Transverse colon (tissue), 4 donors: Measurements from ENCODE around the gene TAF1A. TPM values are rescaled to one million over a fixed set of nuclear protein-coding genes. Genes with fewer than 3 reads are reported as not detected.

Experiments
- DNase-seq: peaks from one replicate; pipeline ENCODE4 v3.0.0-alpha.2; 2019
- H3K27ac ChIP-seq, 4 donors: fragments of 200-600 bp; sonication (generic); 2 replicates each; pipeline ENCODE4 v1.5.1; 2016 to 2018; ENCODE audit warnings: inconsistent platforms in 4 of 4
- H3K27me3 ChIP-seq: fragments of 200-600 bp; sonication (generic); 2 replicates; pipeline ENCODE4 v1.5.1; 2017; ENCODE audit warnings: inconsistent platforms
- H3K36me3 ChIP-seq, 4 donors: fragments of 200-600 bp; sonication (generic); 2 replicates each; pipeline ENCODE4 v1.5.1; 2017 to 2019; ENCODE audit warnings: inconsistent platforms in 4 of 4
- H3K4me1 ChIP-seq, 4 donors: fragments of 200-600 bp; sonication (generic); 2 replicates each; pipeline ENCODE4 v1.5.1; 2017 to 2020; ENCODE audit warnings: inconsistent platforms in 4 of 4
- H3K4me3 ChIP-seq, 4 donors: fragments of 200-600 bp; sonication (generic); 1 replicate in 1 of 4; 2 replicates in 3 of 4; pipeline versions ENCODE4 v1.5.1 to v1.6.1; 2017 to 2019; ENCODE audit warnings: inconsistent platforms in 4 of 4
- H3K9me3 ChIP-seq, 2 donors: fragments of 200-600 bp; sonication (generic); 2 replicates each; pipeline ENCODE4 v1.5.1; 2017 to 2019; ENCODE audit warnings: inconsistent platforms in 2 of 2
- CTCF ChIP-seq, 5 experiments: fragments of 200-600 bp in 3 of 5; fragments of 450-650 bp in 2 of 5; sonication (generic) in 3 of 5; IDR thresholded peaks; 1 replicate in 2 of 5; 2 replicates in 3 of 5; pipeline ENCODE4 v1.5.1; 2016 to 2017; ENCODE audit warnings: antibody characterized with exemption in 5 of 5, inconsistent platforms in 3 of 5, mild to moderate bottlenecking in 2 of 5, moderate library complexity in 1 of 5
- EP300 ChIP-seq: sonication (generic); formaldehyde crosslinking; IDR thresholded peaks from one replicate; pipeline ENCODE4 v1.6.1; 2017; ENCODE audit warnings: antibody characterized with exemption, low read depth
- POLR2A ChIP-seq: fragments of 450-650 bp; IDR thresholded peaks from one replicate; pipeline ENCODE4 v1.6.1; 2016; ENCODE audit warnings: antibody characterized with exemption, mild to moderate bottlenecking, moderate library complexity
- POLR2AphosphoS5 ChIP-seq, 3 donors: sonication (generic); formaldehyde crosslinking; IDR thresholded peaks; one replicate each; pipeline ENCODE4 v1.6.1; 2016; ENCODE audit warnings: antibody characterized with exemption in 3 of 3
- WGBS, 2 donors: methylation state at CpG; one replicate each; pipeline ENCODE4 v1.1.5; 2018; ENCODE audit warnings: low coverage in 1 of 2; 5-methylcytosine and 5-hydroxymethylcytosine counted together
- in situ Hi-C, 4 donors: fragments of 200-750 bp; cut with MboI; loops; one replicate each; pipeline versions ENCODE4 v1.15.0 to v1.15.1; 2017; ENCODE audit warnings: low sequenced_read_pairs in 3 of 4, low pct_ligation_motif_present in 1 of 4, low pct_unique_long_range_greater_than_20kb in 1 of 4
- intact Hi-C: fragments of 100-400 bp; cut with DNase I; formaldehyde crosslinking; loops from one replicate; pipeline ENCODE4 v1.15.1; 2023; ENCODE audit warnings: low total_unique reads
- total RNA-seq, 4 donors: library from RNA; depleted of rRNA; stranded (reverse); fragments of >200 nt; gene quantifications; one replicate each; pipeline ENCODE4 v1.1.0, GENCODE V29; 2016

The TAF1A gene
- total RNA-seq, 4 donors from 2014 or later, result 2.2 to 10.1 (median 4.1) TPM

DNA sequence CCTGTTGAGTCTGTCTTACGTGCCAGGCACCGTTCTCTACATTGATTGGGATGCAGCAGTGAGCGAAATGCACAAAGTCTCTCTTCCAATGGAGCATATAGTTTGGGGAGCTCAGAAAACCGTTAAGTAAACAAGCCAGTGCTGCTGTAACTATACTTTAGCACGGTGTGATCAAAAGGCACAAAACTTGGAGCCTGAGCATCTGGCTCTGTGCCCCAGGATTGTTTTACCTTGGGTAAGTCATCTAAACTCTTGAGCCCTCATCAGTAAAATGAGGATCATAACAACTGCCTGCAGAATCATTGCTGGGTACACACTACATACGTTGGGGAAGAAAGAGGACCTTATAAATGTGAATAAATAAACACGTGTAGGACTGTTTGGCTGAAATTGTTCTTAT, 43.6 kb downstream of the TAF1A start:
- in situ Hi-C loops (no loop called here), intact Hi-C loops (no loop called here)
- Histone ChIP-seq H3K4me3 (no peak overlapping the region), H3K27ac (no peak overlapping the region), H3K4me1 (no peaks in the 10 kb centered on the region), H3K27me3 (peaks cover 29% of the 10 kb centered on the region), H3K36me3 (no peaks in the 10 kb centered on the region), H3K9me3 (no peaks in the 10 kb centered on the region)
- TF ChIP-seq POLR2A, result no peak
- TF ChIP-seq CTCF (IDR thresholded peaks at IDR 0.05), result no peak
- no peak for TF ChIP-seq EP300
- TF ChIP-seq POLR2AphosphoS5 (IDR thresholded peaks at IDR 0.05), result no peak
- no peak for DNase-seq
- WGBS, 2 donors, result 47 to 50% methylated on average over 6 to 7 of the region's 7 CpGs

DNA sequence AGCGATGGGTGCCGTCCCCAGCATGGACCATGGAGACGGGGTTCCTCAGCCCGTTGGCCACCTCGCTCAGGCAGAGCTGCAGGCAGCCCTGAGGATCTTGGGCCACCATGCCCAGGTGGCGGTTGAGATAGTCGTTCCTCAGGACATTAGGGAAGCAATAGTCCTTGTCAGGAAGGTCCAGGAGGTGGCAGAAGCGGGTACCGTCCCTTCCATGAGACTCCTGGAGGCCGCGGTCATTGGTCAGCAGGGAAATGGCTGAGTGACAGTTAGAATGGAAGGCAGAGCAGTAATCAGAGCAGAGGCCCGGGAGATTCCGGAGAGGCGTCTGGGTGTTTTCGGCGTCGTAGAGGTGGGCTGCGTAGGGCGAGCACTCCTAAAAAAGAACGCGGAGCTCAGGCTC, 45.9 kb downstream of the TAF1A start:
- Histone ChIP-seq H3K4me3 (no peak overlapping the region), H3K27ac (no peak overlapping the region), H3K4me1 (no peaks in the 10 kb centered on the region), H3K9me3 (no peaks in the 10 kb centered on the region), H3K27me3 (peaks cover 29% of the 10 kb centered on the region), H3K36me3 (no peaks in the 10 kb centered on the region)
- in situ Hi-C loops (no loop called here), intact Hi-C loops (no loop called here)
- 87 to 91% methylated on average over 8 to 16 of the region's 21 CpGs for WGBS, 2 donors
- TF ChIP-seq EP300 (no peak), POLR2A (no peak), CTCF (IDR thresholded peaks at IDR 0.05) (no peak), POLR2AphosphoS5 (IDR thresholded peaks at IDR 0.05) (no peak)
- DNase-seq, result no peak

DNA sequence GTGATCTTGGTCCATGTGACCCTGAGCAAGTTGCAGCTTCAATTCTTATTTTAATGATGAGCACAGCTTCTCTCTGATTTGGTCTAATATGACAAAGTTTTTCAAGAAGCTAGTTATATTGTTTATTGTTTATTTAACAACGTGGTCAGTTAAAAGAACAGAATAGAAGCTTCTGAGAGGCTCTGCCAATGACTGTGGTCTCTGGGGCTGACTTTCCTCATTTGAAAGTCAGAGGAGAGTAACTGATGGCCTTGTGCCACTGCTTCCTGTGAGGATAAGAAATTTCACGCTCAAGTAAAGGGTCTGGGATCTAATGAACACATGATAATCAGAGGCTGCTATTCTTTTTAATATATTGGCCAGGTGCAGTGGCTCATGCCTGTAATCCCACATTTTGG, 49.1 kb downstream of the TAF1A start:
- Histone ChIP-seq H3K27ac (no peak overlapping the region), H3K4me3 (no peak overlapping the region), H3K27me3 (peaks cover 15% of the 10 kb centered on the region), H3K9me3 (no peaks in the 10 kb centered on the region), H3K4me1 (no peaks in the 10 kb centered on the region), H3K36me3 (no peaks in the 10 kb centered on the region)
- no peak for DNase-seq
- in situ Hi-C loops (no loop called here), intact Hi-C loops (no loop called here)
- 46% methylated on average over 2 of the region's 2 CpGs; no CpG with 5 or more reads in 1 of the 2 donors for WGBS, 2 donors
- TF ChIP-seq CTCF (IDR thresholded peaks at IDR 0.05) (no peak), EP300 (no peak)

- H3K27ac ChIP-seq, result no peak overlapping the region
- DNase-seq, result no peak
- H3K36me3 ChIP-seq, result no peaks in the 10 kb centered on the region
- H3K4me1 ChIP-seq, result no peaks in the 10 kb centered on the region
- intact Hi-C loops, result no loop called here
- WGBS, 2 donors, result 81 to 90% methylated on average over 4 to 16 of the region's 16 CpGs
- H3K27me3 ChIP-seq, result peaks cover 10% of the 10 kb centered on the region
- TF ChIP-seq POLR2A (no peak), POLR2AphosphoS5 (IDR thresholded peaks at IDR 0.05) (no peak), EP300 (no peak), CTCF (IDR thresholded peaks at IDR 0.05) (no peak)
- in situ Hi-C loops, result no loop called here
- H3K9me3 ChIP-seq, result no peaks in the 10 kb centered on the region
- no peak overlapping the region for H3K4me3 ChIP-seq
These were observed 49.7 kb downstream of the TAF1A start for GRCh38 chr1:222539951-222540597.
